HG02840 (cell line): Measurements from ENCODE around the gene HSBP1L1.
"Not testable (repeated sequence)": the region's sequence is repeated elsewhere in the genome, so short reads cannot be mapped to it uniquely, and the experiment has no call there.

Source experiments
- ATAC-seq: cut with Tn5 transposase; IDR thresholded peaks from one replicate; pipeline ENCODE4 v1.9.1; 2021; ENCODE audit warnings: mild to moderate bottlenecking, moderate library complexity, moderate number of reproducible peaks; ENCODE audit not compliant: unreplicated experiment, low FRiP score

Gene HSBP1L1

GRCh38 chr18:79958981-79959380 is 5.5 kb upstream of the HSBP1L1 start:
- ATAC-seq, result no peak

- ATAC-seq, result not testable (repeated sequence)
Measured at GRCh38 chr18:79960161-79960801, 4.2 kb upstream of the HSBP1L1 start.

DNA sequence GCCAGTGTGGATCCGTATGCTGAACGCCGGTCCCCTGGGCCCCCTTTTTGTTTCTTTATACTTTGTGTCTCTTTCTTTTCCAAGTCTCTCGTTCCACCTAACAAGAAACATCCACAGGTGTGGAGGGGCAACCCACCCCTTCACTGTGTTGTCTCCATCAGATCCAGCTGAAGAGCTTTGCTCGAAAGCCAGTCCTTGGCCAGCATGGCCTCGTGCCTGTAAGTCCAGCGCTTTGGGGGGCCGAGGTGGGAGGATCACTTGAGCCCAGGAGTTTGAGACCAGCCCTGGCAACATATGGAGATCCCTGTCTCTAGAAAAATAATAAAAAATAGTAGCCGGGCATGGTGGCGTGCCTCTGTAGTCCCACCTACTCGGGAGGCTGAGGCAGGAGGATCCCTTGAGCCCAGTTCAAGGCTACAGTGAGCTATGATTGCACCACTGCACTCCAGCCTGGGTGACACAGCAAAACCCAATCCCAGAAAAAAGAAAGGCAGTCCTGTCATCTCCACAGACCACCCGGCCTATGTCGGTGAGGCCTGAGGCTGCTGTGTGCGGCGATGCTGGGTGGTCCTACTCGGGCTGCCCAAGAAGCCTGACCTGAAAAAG is 3.4 kb upstream of the HSBP1L1 start:
- ATAC-seq, result no peak

GRCh38 chr18:79961527-79962291 is 2.7 kb upstream of the HSBP1L1 start:
- no peak for ATAC-seq

GRCh38 chr18:79962311-79962710 is 2.1 kb upstream of the HSBP1L1 start:
- ATAC-seq, result no peak

- ATAC-seq, result peak; percentile 51
Measured at GRCh38 chr18:79962835-79963657, 1.4 kb upstream of the HSBP1L1 start.

GRCh38 chr18:79963658-79964329 is 649 bp upstream of the HSBP1L1 start:
- no peak for ATAC-seq

GRCh38 chr18:79965119-79965902 is 868 bp downstream of the HSBP1L1 start:
- ATAC-seq, result no peak

- no peak for ATAC-seq
Measured at GRCh38 chr18:79970419-79971133, 6.1 kb downstream of the HSBP1L1 start.

DNA sequence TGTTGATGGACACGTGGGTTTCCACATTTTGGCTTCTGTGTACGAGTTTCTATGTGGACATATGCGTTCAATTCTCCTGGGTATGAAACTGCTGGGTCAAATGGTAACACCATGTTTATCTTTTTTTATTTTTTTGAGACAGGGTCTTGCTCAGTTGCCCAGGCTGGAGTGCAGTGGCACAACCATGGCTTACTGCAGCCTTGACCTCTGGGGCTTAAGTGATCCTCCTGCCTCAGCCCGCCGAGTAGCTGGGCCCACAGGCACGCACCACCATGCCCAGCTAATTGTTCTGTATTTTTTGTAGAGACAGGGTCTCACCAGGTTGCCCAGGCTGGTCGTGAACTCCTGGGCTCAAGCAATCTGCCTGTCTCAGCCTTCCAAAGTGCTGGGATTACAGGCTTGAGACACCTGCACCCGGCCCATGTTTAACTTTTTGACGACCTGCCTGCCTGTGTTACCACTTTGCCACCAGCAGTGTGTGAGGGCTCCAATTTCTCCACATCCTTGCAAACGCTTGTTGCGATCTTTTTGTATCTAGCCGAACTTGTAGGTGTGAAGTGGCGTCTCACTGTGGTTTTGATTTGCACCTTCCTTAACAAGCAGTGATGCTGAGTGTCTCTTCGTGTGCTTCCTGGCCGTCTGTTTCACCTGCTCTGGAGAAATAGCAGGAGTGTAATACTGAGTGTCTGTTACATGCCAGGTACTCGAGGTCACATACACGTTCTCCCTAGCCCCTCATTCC is 6.9 kb downstream of the HSBP1L1 start:
- ATAC-seq, result no peak

GRCh38 chr18:79971986-79972385 is 7.5 kb downstream of the HSBP1L1 start:
- ATAC-seq, result no peak

- ATAC-seq, result no peak
Measured at GRCh38 chr18:79972720-79973119, 8.3 kb downstream of the HSBP1L1 start.

GRCh38 chr18:79973517-79973916 is 9.1 kb downstream of the HSBP1L1 start:
- no peak for ATAC-seq

- no peak for ATAC-seq
Measured at GRCh38 chr18:79974025-79974654, 9.7 kb downstream of the HSBP1L1 start.

GRCh38 chr18:79975043-79975442 is 10.6 kb downstream of the HSBP1L1 start:
- no peak for ATAC-seq

DNA sequence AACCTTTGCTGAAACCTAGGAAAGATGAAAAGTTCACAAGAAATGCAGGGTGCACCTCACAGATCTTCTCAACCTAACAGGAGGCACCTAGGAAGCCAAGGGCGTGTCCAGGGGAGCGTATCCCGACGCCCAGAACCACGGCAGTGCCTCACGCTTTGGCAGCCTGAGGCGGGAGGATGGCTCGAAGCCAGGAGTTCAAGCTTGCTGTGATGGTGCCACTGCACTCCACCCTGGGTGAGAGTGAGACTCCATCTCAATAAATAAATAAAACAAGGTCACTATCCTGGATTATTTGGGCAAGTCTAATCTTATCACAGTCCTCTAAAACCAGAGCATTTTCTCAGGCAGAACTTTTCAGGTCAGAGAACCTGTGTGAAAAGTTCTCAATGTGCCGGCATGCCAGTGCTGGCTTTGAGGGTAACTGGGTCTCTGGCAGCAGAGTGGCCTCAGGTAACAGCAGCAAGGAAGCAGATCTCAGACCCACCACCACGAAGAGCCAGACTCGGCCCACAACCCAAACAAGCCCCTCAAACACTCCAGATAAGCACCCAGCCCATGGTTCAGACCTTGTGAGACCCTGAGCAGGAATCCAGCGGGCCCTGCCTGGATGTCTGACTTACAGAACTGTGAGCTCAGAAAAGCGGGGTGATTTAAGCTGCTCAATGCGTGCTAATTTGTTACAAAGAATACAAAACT is 11.7 kb downstream of the HSBP1L1 start:
- ATAC-seq, result no peak

DNA sequence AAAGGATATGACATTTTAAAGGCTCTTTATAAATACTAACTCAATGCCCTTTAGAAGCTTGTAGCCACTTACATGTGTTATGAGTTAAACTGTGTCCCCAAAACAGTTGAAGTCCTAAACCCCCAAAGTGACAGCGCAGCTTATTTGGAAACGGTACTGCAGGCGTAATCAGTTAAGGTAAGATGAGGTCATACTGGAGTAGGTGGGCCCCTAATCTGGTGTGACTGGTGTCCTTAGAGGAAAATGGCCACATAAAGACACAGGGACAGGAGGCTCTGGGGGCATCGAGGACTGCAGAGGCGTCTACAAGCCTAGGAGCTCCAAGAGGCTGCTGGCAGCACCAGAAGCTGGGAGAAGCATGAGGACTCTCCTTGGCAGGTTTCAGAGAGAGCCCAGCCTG is 15.4 kb downstream of the HSBP1L1 start:
- ATAC-seq, result no peak
